SK-N-SH (cell line): ENCODE measurements around the gene CSRP1. TPM values are rescaled to one million over a fixed set of nuclear protein-coding genes. Genes with fewer than 3 reads are reported as not detected.

Experiments
- CTCF ChIA-PET: fragments of 300-600, 350-600 bp; formaldehyde crosslinking; extraction: SDS; loops from one replicate; lab custom pipeline; 2021; lab: Yijun Ruan, JAX
- POLR2A ChIA-PET: fragments of 350-600 bp; sonication (Branson Sonifier 250); formaldehyde crosslinking; extraction: SDS; loops from one replicate; lab custom pipeline; 2020; ENCODE audit warnings: antibody characterized with exemption, inconsistent platforms; lab: Yijun Ruan, JAX
- DNase-seq: peaks from one replicate; pipeline ENCODE4 v3.0.0; 2012
- H2AFZ ChIP-seq: fragments of 200-600 bp; sonication (generic); 2 replicates; pipeline ENCODE4 v1.8.1; 2016; ENCODE audit warnings: antibody characterized with exemption, mild to moderate bottlenecking, low read depth
- H3F3A ChIP-seq: fragments of 200-600 bp; sonication (generic); replicated peaks from 2 replicates; pipeline ENCODE3; 2016; ENCODE audit warnings: antibody characterized with exemption, mild to moderate bottlenecking; ENCODE audit not compliant: insufficient read depth
- H3K27ac ChIP-seq, 2 experiments: fragments of 200-500 bp in 1 of 2; fragments of 200-600 bp in 1 of 2; sonication (Bioruptor generic) in 1 of 2; sonication (generic), shearing (Covaris generic) in 1 of 2; 2 replicates each; pipeline versions ENCODE4 v1.5.1 to v1.6.1; 2014 to 2016; ENCODE audit warnings: low read depth in 2 of 2, inconsistent platforms in 1 of 2, low read length in 1 of 2, mild to moderate bottlenecking in 1 of 2, mixed read lengths in 1 of 2
- H3K27me3 ChIP-seq: fragments of 200-600 bp; sonication (generic), shearing (Covaris generic); 2 replicates; pipeline ENCODE4 v1.6.1; 2016; ENCODE audit warnings: mixed run types; ENCODE audit not compliant: insufficient read depth
- H3K36me3 ChIP-seq, 2 experiments: fragments of 200-500 bp in 1 of 2; fragments of 200-600 bp in 1 of 2; sonication (Bioruptor generic) in 1 of 2; sonication (generic) in 1 of 2; replicated peaks in 1 of 2; 2 replicates each; pipeline versions ENCODE3 to v1.5.1; 2014 to 2016; ENCODE audit warnings: low read length in 1 of 2, mild to moderate bottlenecking in 1 of 2; ENCODE audit not compliant: insufficient read depth in 2 of 2, control insufficient read depth in 1 of 2
- H3K4me1 ChIP-seq, 2 experiments: fragments of 200-500 bp in 1 of 2; fragments of 200-600 bp in 1 of 2; sonication (Bioruptor generic) in 1 of 2; sonication (generic), shearing (Covaris generic) in 1 of 2; 2 replicates each; pipeline versions ENCODE4 v1.5.1 to v1.6.1; 2014 to 2016; ENCODE audit warnings: low read depth in 1 of 2, low read length in 1 of 2, mixed run types in 1 of 2; ENCODE audit not compliant: insufficient read depth in 2 of 2, control insufficient read depth in 1 of 2
- H3K4me2 ChIP-seq: fragments of 200-600 bp; sonication (generic), shearing (Covaris generic); 2 replicates; pipeline ENCODE4 v1.6.1; 2017; ENCODE audit warnings: mixed run types
- H3K4me3 ChIP-seq, 2 experiments: fragments of 200-500 bp in 1 of 2; fragments of 200-600 bp in 1 of 2; sonication (Bioruptor generic) in 1 of 2; sonication (generic), shearing (Covaris generic) in 1 of 2; 2 replicates each; pipeline versions ENCODE4 v1.5.1 to v1.8.1; 2014 to 2016; ENCODE audit warnings: low read depth in 2 of 2, inconsistent platforms in 1 of 2, low read length in 1 of 2, mild to moderate bottlenecking in 1 of 2, mixed read lengths in 1 of 2, moderate library complexity in 1 of 2
- H3K79me2 ChIP-seq: fragments of 200-600 bp; sonication (generic); 2 replicates; pipeline ENCODE4 v1.8.1; 2017; ENCODE audit warnings: mild to moderate bottlenecking; ENCODE audit not compliant: insufficient read depth
- H3K9ac ChIP-seq: fragments of 200-600 bp; sonication (generic); 2 replicates; pipeline ENCODE4 v1.6.1; 2017; ENCODE audit warnings: mixed run types
- H3K9me2 ChIP-seq: fragments of 200-600 bp; sonication (generic); 2 replicates; pipeline ENCODE4 v1.6.1; 2017; ENCODE audit warnings: mixed run types
- H3K9me3 ChIP-seq: fragments of 200-600 bp; sonication (generic); 2 replicates; pipeline ENCODE4 v1.6.1; 2017; ENCODE audit warnings: mixed run types, mild to moderate bottlenecking, moderate library complexity
- H4K20me1 ChIP-seq: fragments of 200-600 bp; sonication (generic); 2 replicates; pipeline ENCODE4 v1.6.1; 2017; ENCODE audit warnings: mild to moderate bottlenecking, mixed run types; ENCODE audit not compliant: insufficient read depth
- CHD2 ChIP-seq: fragments of 150-350 bp; IDR thresholded peaks from 2 replicates; pipeline ENCODE4 v1.6.1; 2018; ENCODE audit warnings: low read length; ENCODE audit not compliant: partially characterized antibody
- ELF1 ChIP-seq: IDR thresholded peaks from 2 replicates; pipeline ENCODE4 v1.4.0; 2012
- EP300 ChIP-seq, 2 experiments: IDR thresholded peaks; 2 replicates each; pipeline versions ENCODE4 v1.4.0 to v1.6.1; 2012; ENCODE audit warnings: borderline replicate concordance in 1 of 2, low read depth in 1 of 2, low read length in 1 of 2
- FOXJ3 ChIP-seq: sonication (generic); formaldehyde crosslinking; IDR thresholded peaks from 2 replicates; pipeline ENCODE4 v1.5.1; 2020; ENCODE audit warnings: mild to moderate bottlenecking, missing genetic modification reagents
- FOXM1 ChIP-seq: IDR thresholded peaks from 2 replicates; pipeline ENCODE4 v1.4.0; 2012; ENCODE audit warnings: low read depth, mild to moderate bottlenecking
- GABPA ChIP-seq: IDR thresholded peaks from 2 replicates; pipeline ENCODE4 v1.4.0; 2012; ENCODE audit warnings: low read depth, mild to moderate bottlenecking
- JUND ChIP-seq: IDR thresholded peaks from 2 replicates; pipeline ENCODE4 v1.4.0; 2012
- MXI1 ChIP-seq: IDR thresholded peaks from 2 replicates; pipeline ENCODE4 v1.6.1; 2012; ENCODE audit warnings: mild to moderate bottlenecking, low read depth, low read length, improper control_type of control experiment
- NFIC ChIP-seq: IDR thresholded peaks from 2 replicates; pipeline ENCODE4 v1.4.0; 2012; ENCODE audit warnings: borderline replicate concordance
- PBX3 ChIP-seq: IDR thresholded peaks from 2 replicates; pipeline ENCODE4; 2012
- RAD21 ChIP-seq: IDR thresholded peaks from 2 replicates; pipeline ENCODE4 v1.6.1; 2012; ENCODE audit warnings: mild to moderate bottlenecking, low read length
- RXRA ChIP-seq: IDR thresholded peaks from 2 replicates; pipeline ENCODE4 v1.4.0; 2012; ENCODE audit warnings: low read depth, mild to moderate bottlenecking, borderline replicate concordance
- SIN3A ChIP-seq: IDR thresholded peaks from 2 replicates; pipeline ENCODE4 v1.6.1; 2012; ENCODE audit warnings: low read depth, mild to moderate bottlenecking, low read length, moderate library complexity, borderline replicate concordance
- SMC3 ChIP-seq: IDR thresholded peaks from 2 replicates; pipeline ENCODE4 v1.6.1; 2012; ENCODE audit warnings: low read depth, low read length, improper control_type of control experiment
- TAF1 ChIP-seq: IDR thresholded peaks from 2 replicates; pipeline ENCODE4 v1.6.1; 2012; ENCODE audit warnings: low read depth, mild to moderate bottlenecking, low read length, moderate library complexity, borderline replicate concordance
- TCF12 ChIP-seq: IDR thresholded peaks from 2 replicates; pipeline ENCODE4 v1.4.0; 2012
- TEAD4 ChIP-seq: IDR thresholded peaks from 2 replicates; pipeline ENCODE4 v1.4.0; 2012; ENCODE audit warnings: mild to moderate bottlenecking, borderline replicate concordance; ENCODE audit not compliant: insufficient read depth
- USF2 ChIP-seq: fragments of 150-350 bp; IDR thresholded peaks from 2 replicates; pipeline ENCODE4 v1.6.1; 2017; ENCODE audit warnings: antibody characterized with exemption, low read length, low read depth, borderline replicate concordance
- YY1 ChIP-seq: IDR thresholded peaks from 2 replicates; pipeline ENCODE4 v1.4.0; 2012; ENCODE audit warnings: low read depth, mild to moderate bottlenecking
- WGBS: methylation state at CpG from one replicate; pipeline ENCODE4 v1.1.6; 2017; ENCODE audit warnings: low lambda C conversion rate; 5-methylcytosine and 5-hydroxymethylcytosine counted together
- polyA plus RNA-seq, 3 experiments: library from polyadenylated mRNA; depleted of rRNA; stranded (reverse); fragments of >200 nt; gene quantifications; 2 replicates each; pipeline ENCODE4 v1.2.3, GENCODE V29; 2012

CSRP1 gene
- polyA plus RNA-seq, 1 of the 3 experiments (the other 2 are of a cell fraction), result 373 TPM

- no peaks in the 10 kb centered on the region for H3K9me3 ChIP-seq
- H3K9ac ChIP-seq, result no peak overlapping the region
- no peak overlapping the region for H2AFZ ChIP-seq
- H4K20me1 ChIP-seq, result peaks cover 11% of the 10 kb centered on the region; the same call in 1 of the 2 replicates
- peaks cover 8 to 19% of the 10 kb centered on the region in 2 experiments for H3K36me3 ChIP-seq
- peaks cover 94% of the 10 kb centered on the region for H3K79me2 ChIP-seq
- no peak for TF ChIP-seq TEAD4
- no peak for TF ChIP-seq FOXJ3 (CRISPR knock-in tag)
- TF ChIP-seq TCF12, result no peak
- no peak for TF ChIP-seq CHD2
- H3K27me3 ChIP-seq, result no peaks in the 10 kb centered on the region
- no peak for DNase-seq
- no peak overlapping the region for H3K4me2 ChIP-seq
- H3K4me3 ChIP-seq, result no peak overlapping the region
- H3K27ac ChIP-seq, result no peak overlapping the region
- WGBS, result 96% methylated on average over 3 of the region's 3 CpGs
- no peaks in the 10 kb centered on the region for H3K9me2 ChIP-seq
- peaks cover 21 to 32% of the 10 kb centered on the region in 2 experiments; a peak in 3 of 4 replicates for H3K4me1 ChIP-seq
- ChIA-PET POLR2A (no interaction called here), CTCF (interaction anchor here (0.6 to 31.9 kb wide), 7 partner anchors 11 to 210 kb away, joined by 3 to 860 read pairs (median 5); no protein-coding TSS in a partner anchor)
- H3F3A ChIP-seq, result peaks cover 12% of the 10 kb centered on the region
Measured at GRCh38 chr1:201499191-201499590, 7.7 kb downstream of the CSRP1 start.

GRCh38 chr1:201498621-201499020 is 8.3 kb downstream of the CSRP1 start:
- no peak overlapping the region for H3K4me3 ChIP-seq
- no peaks in the 10 kb centered on the region for H3K9me2 ChIP-seq
- TF ChIP-seq FOXM1, result no peak
- no peak for TF ChIP-seq JUND
- no peak for TF ChIP-seq SIN3A
- TF ChIP-seq RAD21, result no peak
- no peak for TF ChIP-seq ELF1
- TF ChIP-seq FOXJ3 (CRISPR knock-in tag), result no peak
- TF ChIP-seq SMC3, result no peak
- TF ChIP-seq NFIC, result no peak
- TF ChIP-seq RXRA, result no peak
- TF ChIP-seq EP300 (IDR thresholded peaks at IDR 0.05; ENCODE audit: borderline replicate concordance in 1 of 2, low read depth in 1 of 2, low read length in 1 of 2), result no peak
- H3K4me2 ChIP-seq, result no peak overlapping the region
- H3K79me2 ChIP-seq, result peaks cover 94% of the 10 kb centered on the region
- DNase-seq, result no peak
- WGBS, result 90% methylated on average over 8 of the region's 8 CpGs
- ChIA-PET CTCF (interaction anchor here (0.6 to 31.9 kb wide), 7 partner anchors 12 to 211 kb away, joined by 3 to 860 read pairs (median 5); no protein-coding TSS in a partner anchor), POLR2A (no interaction called here)
- peaks cover 11% of the 10 kb centered on the region; the same call in 1 of the 2 replicates for H4K20me1 ChIP-seq
- H3K4me1 ChIP-seq, result peaks cover 17 to 27% of the 10 kb centered on the region in 2 experiments; a peak in 3 of 4 replicates
- peaks cover 12 to 19% of the 10 kb centered on the region in 2 experiments for H3K36me3 ChIP-seq
- no peaks in the 10 kb centered on the region for H3K27me3 ChIP-seq
- H3K9ac ChIP-seq, result no peak overlapping the region
- H3K9me3 ChIP-seq, result no peaks in the 10 kb centered on the region
- peaks cover 7% of the 10 kb centered on the region for H3F3A ChIP-seq
- H3K27ac ChIP-seq, result no peak overlapping the region
- H2AFZ ChIP-seq, result no peak overlapping the region

GRCh38 chr1:201497935-201498509 is 8.9 kb downstream of the CSRP1 start:
- no peak for DNase-seq
- peaks cover 11% of the 10 kb centered on the region; the same call in 1 of the 2 replicates for H4K20me1 ChIP-seq
- no peaks in the 10 kb centered on the region for H3K9me2 ChIP-seq
- no peaks in the 10 kb centered on the region for H3K27me3 ChIP-seq
- no peak overlapping the region for H3K4me2 ChIP-seq
- no peak overlapping the region for H3K4me3 ChIP-seq
- 94% methylated on average over 16 of the region's 16 CpGs for WGBS
- H3F3A ChIP-seq, result peaks cover 7% of the 10 kb centered on the region
- no peak overlapping the region for H3K27ac ChIP-seq
- peaks cover 18 to 19% of the 10 kb centered on the region in 2 experiments for H3K36me3 ChIP-seq
- H3K9me3 ChIP-seq, result no peaks in the 10 kb centered on the region
- TF ChIP-seq PBX3, result no peak
- no peak for TF ChIP-seq MXI1
- TF ChIP-seq USF2, result no peak
- TF ChIP-seq JUND, result no peak
- TF ChIP-seq FOXJ3 (CRISPR knock-in tag), result no peak
- TF ChIP-seq YY1, result no peak
- TF ChIP-seq GABPA, result no peak
- TF ChIP-seq TAF1, result no peak
- no peak for TF ChIP-seq ELF1
- TF ChIP-seq, all 33 proteins: peak for 0
- H3K79me2 ChIP-seq, result peaks cover 98% of the 10 kb centered on the region
- H3K4me1 ChIP-seq, result peaks cover 12 to 24% of the 10 kb centered on the region in 2 experiments; a peak in 2 of 4 replicates
- ChIA-PET CTCF (interaction anchor here (1.2 to 31.9 kb wide), 5 partner anchors 12 to 50 kb away, joined by 5 to 860 read pairs (median 13); no protein-coding TSS in a partner anchor), POLR2A (no interaction called here)
- no peak overlapping the region for H2AFZ ChIP-seq
- H3K9ac ChIP-seq, result no peak overlapping the region
